Ectodermal cell (in vitro differentiated cells): ENCODE measurements around the gene ETFRF1. TPM values are rescaled to one million over a fixed set of nuclear protein-coding genes. Genes with fewer than 3 reads are reported as not detected.

Source experiments
- H3K27ac ChIP-seq: 2 replicates; pipeline ENCODE4 v1.7.0; 2013; ENCODE audit warnings: mild to moderate bottlenecking, low read depth, low read length; ENCODE audit not compliant: insufficient read depth, poor library complexity, severe bottlenecking
- H3K27me3 ChIP-seq: 2 replicates; pipeline ENCODE4 v1.7.0; 2013; ENCODE audit warnings: mild to moderate bottlenecking, low read length; ENCODE audit not compliant: insufficient read depth, control insufficient read depth, poor library complexity, severe bottlenecking
- H3K36me3 ChIP-seq: one replicate; pipeline ENCODE4 v1.7.0; 2013; ENCODE audit warnings: low read length; ENCODE audit not compliant: control insufficient read depth, insufficient read depth
- H3K4me1 ChIP-seq: one replicate; pipeline ENCODE4 v1.7.0; 2013; ENCODE audit warnings: low read length; ENCODE audit not compliant: control insufficient read depth, insufficient read depth
- H3K4me3 ChIP-seq: 2 replicates; pipeline ENCODE4 v1.7.0; 2013; ENCODE audit warnings: low read depth, low read length, control low read depth; ENCODE audit not compliant: insufficient read depth
- H3K9me3 ChIP-seq: 2 replicates; pipeline ENCODE4 v1.7.0; 2013; ENCODE audit warnings: mild to moderate bottlenecking, low read length, moderate library complexity; ENCODE audit not compliant: control insufficient read depth
- WGBS, 2 experiments: methylation state at CpG; one replicate each; pipeline ENCODE4 v1.1.7; 2013; ENCODE audit warnings: missing lambda C conversion rate in 2 of 2; 5-methylcytosine and 5-hydroxymethylcytosine counted together
- polyA plus RNA-seq, 4 experiments: library from polyadenylated mRNA; stranded (reverse); fragments of 50-300 nt; gene quantifications; one replicate each; pipeline ENCODE4 v1.2.3, GENCODE V29; 2013

ETFRF1 gene, protein sequence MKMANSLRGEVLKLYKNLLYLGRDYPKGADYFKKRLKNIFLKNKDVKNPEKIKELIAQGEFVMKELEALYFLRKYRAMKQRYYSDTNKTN
- 21.2 TPM for polyA plus RNA-seq (2013, experiment 1 of 4)
- 21.9 TPM for polyA plus RNA-seq (2013, experiment 2 of 4)
- polyA plus RNA-seq (2013, experiment 3 of 4), result 23.1 TPM
- 24.8 TPM for polyA plus RNA-seq (2013, experiment 4 of 4)

DNA sequence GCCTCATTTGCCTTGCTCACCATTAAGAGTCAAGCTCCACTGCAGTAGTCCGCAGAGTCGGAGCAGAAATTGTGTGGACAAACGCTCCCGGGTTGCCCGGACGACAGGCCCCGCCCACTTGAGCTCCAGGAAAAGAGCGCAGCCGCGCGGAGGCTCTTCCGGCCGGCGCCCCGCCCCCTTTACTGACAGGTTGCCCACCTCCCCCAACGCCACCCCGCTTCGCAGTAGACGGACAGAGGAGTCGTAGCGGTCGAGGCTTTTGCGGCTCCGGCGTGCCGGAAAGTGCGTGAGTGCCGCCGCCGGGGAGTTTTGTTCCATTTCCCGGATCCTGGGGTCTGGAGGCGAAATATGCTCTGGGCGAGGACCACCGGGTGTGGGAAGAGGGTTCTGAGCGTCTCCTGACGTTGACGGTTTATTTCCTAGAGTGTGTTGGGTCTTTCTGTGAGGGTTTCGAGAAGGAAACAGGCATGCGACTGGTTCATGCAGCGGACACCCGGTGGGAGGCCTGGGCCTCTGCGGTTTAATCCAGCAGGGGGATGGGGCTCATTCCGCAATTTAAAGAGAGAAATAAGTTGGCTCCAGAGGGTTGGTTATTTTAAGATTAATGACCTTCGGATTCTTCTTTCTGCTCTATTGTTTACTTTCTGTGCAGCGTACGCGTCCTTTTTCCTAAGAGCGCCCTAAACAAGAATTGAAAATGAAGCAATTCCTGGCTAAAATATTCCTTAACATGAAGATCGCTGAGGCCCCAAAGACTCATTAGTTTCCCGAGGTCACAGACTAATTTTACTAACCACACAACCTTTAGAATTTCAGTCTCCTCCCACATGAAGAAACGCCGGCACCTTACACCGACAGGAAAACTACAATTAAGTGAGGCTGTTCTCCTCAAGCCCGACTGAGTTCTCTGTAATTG lies at the start of gene ETFRF1, which contains the start of gene DNAI7:
Gene ETFRF1, plus strand, starts transcription at position 182 of the 916 bp plus-strand sequence. CDS start 8,720 bp downstream, outside the sequence.
Gene DNAI7, minus strand, starts transcription at position 105 of the 916 bp plus-strand sequence. Its CDS starts 82 bp downstream, at position 23.
- Histone ChIP-seq H3K4me3 (peak within 1 kb of the TSS; percentile 67), H3K27me3 (no peaks in the 10 kb centered on the region), H3K27ac (peak within 1 kb of the TSS; percentile 82), H3K36me3 (no peaks in the 10 kb centered on the region), H3K4me1 (no peaks in the 10 kb centered on the region), H3K9me3 (no peaks in the 10 kb centered on the region)
- WGBS, 2 experiments, result 0 to 1% methylated on average over 53 to 54 of the region's 54 CpGs

DNA sequence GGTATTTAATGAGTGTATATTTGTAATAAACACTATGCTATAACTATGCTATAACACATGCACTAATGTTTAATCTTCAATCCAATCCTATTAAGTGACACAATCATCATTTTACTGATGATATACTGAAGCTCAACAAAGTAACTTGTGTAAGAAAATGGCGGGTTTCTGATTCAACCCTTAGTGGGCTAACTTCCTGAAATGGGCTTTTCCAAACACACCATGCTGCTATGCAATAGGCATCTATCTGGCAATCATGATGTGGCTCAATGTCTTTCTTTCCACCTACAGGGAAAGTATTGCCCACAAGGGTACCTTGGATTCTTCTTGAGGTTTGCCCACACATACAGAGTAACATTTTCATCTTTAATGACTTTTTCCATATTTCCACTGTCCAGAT lies 48.4 kb upstream of the ETFRF1 start:
- 94 to 100% methylated on average over 1 of the region's 1 CpG for WGBS, 2 experiments

DNA sequence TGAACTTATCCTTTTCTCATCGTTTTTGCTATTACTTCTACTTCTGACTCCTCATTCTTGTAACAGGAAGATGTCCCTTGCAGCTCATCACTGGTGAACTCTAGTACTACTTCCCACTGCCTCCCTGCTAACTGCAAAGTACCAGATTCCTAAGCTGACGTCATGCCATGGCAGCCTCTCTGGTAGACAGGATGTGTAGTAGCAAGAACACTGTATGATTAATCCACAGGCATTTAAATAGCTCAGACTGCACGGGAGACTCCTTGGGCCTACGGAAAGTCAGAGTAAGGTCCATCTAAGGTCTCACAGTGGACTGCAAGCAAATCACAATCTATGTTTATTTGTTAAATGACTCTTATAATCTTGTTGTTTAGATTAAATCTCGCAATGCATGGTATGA lies 43.6 kb upstream of the ETFRF1 start:
- Histone ChIP-seq H3K27ac (no peak overlapping the region), H3K9me3 (no peaks in the 10 kb centered on the region), H3K4me1 (no peaks in the 10 kb centered on the region), H3K36me3 (no peaks in the 10 kb centered on the region), H3K4me3 (no peak overlapping the region), H3K27me3 (no peaks in the 10 kb centered on the region)
- 66 to 81% methylated on average over 4 to 5 of the region's 5 CpGs for WGBS, 2 experiments

More for the DNA sequence above, 48.4 kb upstream of the ETFRF1 start:
- Histone ChIP-seq H3K4me1 (no peaks in the 10 kb centered on the region), H3K36me3 (no peaks in the 10 kb centered on the region), H3K4me3 (no peak overlapping the region), H3K27ac (no peak overlapping the region), H3K9me3 (no peaks in the 10 kb centered on the region), H3K27me3 (no peaks in the 10 kb centered on the region)

DNA sequence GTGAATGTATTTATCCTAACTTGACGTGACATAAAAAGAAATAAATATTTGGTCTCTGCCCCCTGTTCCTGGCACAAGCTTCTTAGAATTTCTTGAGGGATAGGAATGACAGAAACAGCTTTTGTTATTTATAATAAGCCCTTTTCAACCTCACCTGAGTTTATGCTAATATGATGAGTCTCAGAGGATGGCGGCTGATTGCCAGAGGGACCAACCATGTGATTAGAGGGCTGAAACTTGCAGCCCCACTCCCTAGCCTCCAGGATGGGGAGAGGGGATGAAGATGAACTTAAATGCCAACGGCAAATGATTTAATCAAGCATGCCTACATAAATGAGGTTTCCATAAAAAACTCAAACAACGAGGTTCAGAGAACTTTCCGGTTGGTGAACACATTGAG lies 43.0 kb upstream of the ETFRF1 start:
- WGBS, 2 experiments, result 62 to 74% methylated on average over 5 of the region's 5 CpGs
- Histone ChIP-seq H3K4me3 (no peak overlapping the region), H3K27me3 (no peaks in the 10 kb centered on the region), H3K27ac (no peak overlapping the region), H3K36me3 (no peaks in the 10 kb centered on the region), H3K4me1 (no peaks in the 10 kb centered on the region), H3K9me3 (no peaks in the 10 kb centered on the region)

DNA sequence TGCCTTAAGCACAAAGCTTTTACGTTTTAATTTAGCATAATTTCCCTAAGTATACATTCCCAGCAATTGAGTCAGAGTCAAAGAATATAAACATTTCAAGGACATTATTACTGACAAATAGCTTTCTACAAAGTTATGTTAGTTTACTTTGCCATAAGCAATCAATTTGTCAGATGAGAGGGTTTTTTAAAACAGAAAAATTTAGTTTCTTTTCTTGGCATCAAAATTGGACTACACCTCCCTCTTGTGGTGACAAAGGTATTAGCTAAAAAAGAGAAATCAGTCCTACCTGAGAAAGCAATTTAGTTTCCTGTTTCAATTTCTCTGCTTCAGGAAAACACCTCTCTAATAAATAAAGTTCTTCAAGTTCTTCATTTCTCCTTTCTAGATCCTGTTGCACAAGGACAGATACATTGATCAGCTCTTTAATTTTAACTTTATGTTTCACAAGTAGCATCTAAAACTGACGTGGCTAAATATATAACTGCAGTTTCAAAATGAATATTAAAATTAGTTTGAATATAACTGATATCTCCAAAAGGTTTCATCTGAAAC lies 39.9 kb upstream of the ETFRF1 start:
- H3K27me3 ChIP-seq, result no peaks in the 10 kb centered on the region
- no peaks in the 10 kb centered on the region for H3K9me3 ChIP-seq
- no peak overlapping the region for H3K4me3 ChIP-seq
- no peaks in the 10 kb centered on the region for H3K4me1 ChIP-seq
- 97 to 100% methylated on average over 1 of the region's 2 CpGs for WGBS, 2 experiments
- H3K27ac ChIP-seq, result no peak overlapping the region
- no peaks in the 10 kb centered on the region for H3K36me3 ChIP-seq

DNA sequence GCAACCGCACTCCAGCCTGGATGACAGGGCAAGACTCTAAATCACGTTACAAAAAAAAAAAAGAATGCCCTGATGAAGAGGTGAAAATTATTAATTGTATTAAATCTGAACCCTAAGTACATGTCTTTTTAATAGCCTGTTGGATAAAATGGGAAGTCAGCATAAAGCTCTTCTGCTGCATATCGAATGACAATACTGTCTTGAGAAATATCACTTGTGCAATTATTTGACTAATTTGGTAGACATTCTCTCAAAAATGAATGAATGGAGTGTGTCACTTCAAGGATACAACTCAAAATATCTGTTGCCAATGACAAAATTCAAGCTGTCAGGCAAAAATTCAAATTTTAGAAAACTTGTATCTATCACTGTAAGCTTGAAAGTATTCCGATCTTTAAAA lies 39.0 kb upstream of the ETFRF1 start:
- Histone ChIP-seq H3K27ac (no peak overlapping the region), H3K4me3 (no peak overlapping the region)
- 97 to 99% methylated on average over 4 of the region's 4 CpGs for WGBS, 2 experiments

DNA sequence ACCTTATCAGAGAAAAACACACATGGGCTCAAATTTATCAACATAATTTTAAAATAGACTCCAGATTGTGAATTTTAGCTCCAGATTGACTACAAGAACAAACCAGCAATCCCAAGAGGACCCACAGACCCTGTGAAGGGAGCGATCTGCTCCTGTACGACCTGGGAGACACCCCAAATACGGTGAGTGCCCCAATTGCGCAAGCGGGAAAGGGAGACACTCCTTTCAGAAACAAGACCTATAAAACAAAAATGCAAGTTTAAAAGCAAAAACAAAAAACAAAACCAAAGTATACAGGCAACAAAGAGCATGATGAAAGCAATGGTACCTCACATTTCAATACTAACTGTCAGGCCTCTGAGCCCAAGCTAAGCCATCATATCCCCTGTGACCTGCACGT lies 32.2 kb upstream of the ETFRF1 start:
- 92 to 96% methylated on average over 6 of the region's 6 CpGs for WGBS, 2 experiments
- no peaks in the 10 kb centered on the region for H3K4me1 ChIP-seq
- H3K4me3 ChIP-seq, result no peak overlapping the region
- H3K27me3 ChIP-seq, result no peaks in the 10 kb centered on the region
- no peaks in the 10 kb centered on the region for H3K9me3 ChIP-seq
- H3K27ac ChIP-seq, result no peak overlapping the region
- H3K36me3 ChIP-seq, result no peaks in the 10 kb centered on the region

More for the DNA sequence above, 39.0 kb upstream of the ETFRF1 start:
- Histone ChIP-seq H3K4me1 (no peaks in the 10 kb centered on the region), H3K9me3 (no peaks in the 10 kb centered on the region), H3K36me3 (no peaks in the 10 kb centered on the region), H3K27me3 (no peaks in the 10 kb centered on the region)

DNA sequence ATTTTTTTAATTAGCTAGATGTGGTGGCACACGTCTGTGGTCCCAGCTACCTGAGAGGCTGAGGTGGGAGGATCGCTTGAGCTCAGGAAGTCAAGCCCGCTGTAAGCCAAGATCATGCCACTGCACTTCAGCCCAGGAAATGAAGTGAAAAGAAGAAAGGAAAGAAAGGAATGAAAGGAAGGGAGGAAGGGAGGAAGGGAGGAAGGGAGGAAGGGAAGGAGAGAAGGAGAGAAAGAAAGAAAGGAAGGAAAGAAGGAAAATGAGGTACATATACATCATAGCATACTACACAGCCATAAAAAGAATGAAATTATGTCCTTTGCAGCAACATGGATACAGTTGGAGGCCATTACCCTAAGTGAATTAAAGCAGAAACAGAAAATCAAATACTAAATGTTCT lies 12.3 kb upstream of the ETFRF1 start:
- WGBS, 2 experiments, result 81 to 88% methylated on average over 3 of the region's 3 CpGs

DNA sequence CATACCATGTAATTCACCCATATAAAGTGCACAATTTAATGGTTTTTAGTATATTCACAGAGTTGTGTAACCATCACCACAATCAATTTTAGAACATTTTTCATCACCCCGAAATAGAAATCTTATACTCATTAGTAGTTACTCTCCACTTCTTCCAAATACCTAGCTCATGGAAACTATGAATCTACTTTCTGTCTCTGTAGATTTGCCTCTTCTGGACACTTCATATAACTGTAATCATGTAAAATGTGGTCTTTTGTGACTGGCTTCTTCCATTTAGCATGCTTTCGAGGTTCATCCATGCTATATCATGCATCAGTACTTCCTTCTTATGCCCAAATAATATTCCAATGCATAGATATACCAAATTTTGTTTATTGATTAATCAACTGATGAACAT lies 10.9 kb upstream of the ETFRF1 start:
- Histone ChIP-seq H3K27ac (no peak overlapping the region), H3K36me3 (no peaks in the 10 kb centered on the region), H3K27me3 (no peaks in the 10 kb centered on the region), H3K4me1 (no peaks in the 10 kb centered on the region), H3K9me3 (no peaks in the 10 kb centered on the region), H3K4me3 (no peak overlapping the region)
- 58 to 100% methylated on average over 1 to 2 of the region's 2 CpGs for WGBS, 2 experiments

More for the DNA sequence above, 12.3 kb upstream of the ETFRF1 start:
- Histone ChIP-seq H3K27me3 (no peaks in the 10 kb centered on the region), H3K4me3 (no peak overlapping the region), H3K27ac (no peak overlapping the region), H3K36me3 (no peaks in the 10 kb centered on the region), H3K9me3 (no peaks in the 10 kb centered on the region), H3K4me1 (no peaks in the 10 kb centered on the region)
